Adipose tissue (tissue), 3 donors: ENCODE results near the gene ABHD2. TPM values are rescaled to one million over a fixed set of nuclear protein-coding genes. Genes with fewer than 3 reads are reported as not detected.

ENCODE experiments used
- H3K27ac ChIP-seq: one replicate; pipeline ENCODE4 v1.5.1; 2013; ENCODE audit warnings: low read depth, low read length
- WGBS, 3 donors: extraction: QIAGEN DNeasy Blood & Tissue Kit; methylation state at CpG; one replicate each; pipeline ENCODE4 v1.1.7; 2013; 5-methylcytosine and 5-hydroxymethylcytosine counted together
- polyA plus RNA-seq, 3 donors: library from polyadenylated mRNA; stranded (reverse); fragments of 200-250 nt; gene quantifications; one replicate each; pipeline ENCODE4 v1.2.3, GENCODE V29; 2013
- donor health status: healthy with polysubstance abuse.
- donor health status: Bipolar disorder and iron deficiency.
- donor health status: healthy.

The ABHD2 gene
- polyA plus RNA-seq, 3 donors = 4.7 to 28.5 (median 13.4) TPM

DNA sequence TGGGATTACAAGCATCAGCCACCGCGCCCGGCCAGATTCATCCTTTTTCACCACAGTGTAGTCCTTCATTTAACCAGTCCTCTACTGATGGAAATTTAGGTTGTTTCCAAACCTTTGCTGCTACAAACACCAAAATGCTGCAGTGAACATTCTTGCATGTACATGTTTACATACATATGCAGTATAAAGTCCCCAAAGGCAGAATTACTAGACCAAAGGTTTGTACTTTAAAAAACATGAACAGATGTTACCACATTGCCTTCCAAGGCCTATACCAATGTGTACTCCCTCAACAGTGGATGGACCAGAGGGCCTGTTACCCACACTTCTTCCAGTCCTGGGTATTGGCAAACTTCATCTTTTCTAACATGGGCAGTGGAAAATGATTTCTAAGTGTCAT is 82.1 kb downstream of the ABHD2 start:
- 98 to 99% (median 99%) methylated on average over 3 of the region's 3 CpGs for WGBS, 3 donors
- H3K27ac ChIP-seq = no peak overlapping the region

DNA sequence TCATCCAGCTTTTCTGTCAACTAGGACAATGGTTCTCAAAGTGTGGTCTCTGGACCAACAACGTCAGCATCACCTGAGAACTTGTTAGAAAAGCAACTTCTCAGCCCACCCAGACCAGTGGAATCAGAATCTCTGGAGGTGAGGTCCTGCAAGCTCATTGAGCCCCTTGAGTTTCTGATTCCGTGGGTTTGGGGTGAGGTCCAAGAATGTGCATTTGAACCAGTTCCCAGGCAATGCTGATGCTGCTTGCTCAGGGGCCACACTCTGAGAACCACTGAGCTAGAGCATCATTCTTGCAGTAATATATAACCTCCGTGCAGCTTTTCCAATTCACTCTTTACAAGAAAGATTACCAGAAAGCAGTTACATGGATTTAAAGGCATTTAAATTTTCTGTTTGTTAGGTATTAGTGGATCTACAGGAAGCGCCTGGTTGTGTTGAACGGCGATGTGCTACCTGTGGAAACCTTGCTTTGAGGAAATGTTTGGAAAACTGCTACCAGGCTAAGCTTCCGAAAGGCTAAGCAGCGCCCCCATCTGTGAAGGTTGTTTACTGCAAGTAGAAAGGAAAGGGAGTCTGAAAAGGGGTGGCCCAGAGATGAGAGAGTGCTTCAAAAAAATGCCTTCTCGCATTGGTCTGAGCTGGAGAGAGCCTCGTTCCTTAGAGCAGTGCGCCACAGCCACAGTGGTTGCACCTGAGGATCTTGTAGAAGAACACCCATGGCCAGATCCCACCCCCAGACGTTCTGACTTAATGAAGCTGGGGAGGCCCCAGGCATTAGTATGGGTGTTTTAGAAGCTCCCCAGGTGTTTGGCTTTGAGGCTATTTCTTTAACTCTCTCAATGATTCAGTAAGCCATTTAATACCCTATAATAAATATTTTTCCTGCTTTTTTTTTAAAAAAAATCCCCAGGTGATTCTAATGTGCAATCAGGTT is 83.1 kb downstream of the ABHD2 start:
- 53 to 65% (median 64%) methylated on average over 12 of the region's 12 CpGs for WGBS, 3 donors

DNA sequence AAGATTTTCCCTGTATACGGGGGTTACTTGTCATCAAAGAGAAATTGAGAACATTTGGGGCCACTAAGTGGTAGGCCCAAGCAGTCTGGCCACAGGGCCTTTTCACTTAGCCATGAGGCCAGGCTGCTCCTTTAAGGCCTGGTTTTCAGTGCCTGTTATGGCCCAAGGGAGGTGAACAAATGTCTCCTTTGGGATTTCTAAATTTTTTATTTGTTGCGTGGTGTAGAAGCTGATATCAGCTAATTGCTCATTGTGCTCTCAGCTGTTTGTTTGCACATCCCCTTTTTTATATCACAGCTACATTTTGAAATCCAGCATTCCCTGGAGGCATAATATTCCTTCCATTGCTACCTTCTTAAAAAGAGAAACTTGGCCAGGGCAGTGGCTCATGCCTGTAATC is 84.7 kb downstream of the ABHD2 start:
- WGBS, 3 donors = 33 to 65% (median 38%) methylated on average over 2 of the region's 2 CpGs
- H3K27ac ChIP-seq = no peak overlapping the region

More for the DNA sequence above, 83.1 kb downstream of the ABHD2 start:
- H3K27ac ChIP-seq = no peak overlapping the region

DNA sequence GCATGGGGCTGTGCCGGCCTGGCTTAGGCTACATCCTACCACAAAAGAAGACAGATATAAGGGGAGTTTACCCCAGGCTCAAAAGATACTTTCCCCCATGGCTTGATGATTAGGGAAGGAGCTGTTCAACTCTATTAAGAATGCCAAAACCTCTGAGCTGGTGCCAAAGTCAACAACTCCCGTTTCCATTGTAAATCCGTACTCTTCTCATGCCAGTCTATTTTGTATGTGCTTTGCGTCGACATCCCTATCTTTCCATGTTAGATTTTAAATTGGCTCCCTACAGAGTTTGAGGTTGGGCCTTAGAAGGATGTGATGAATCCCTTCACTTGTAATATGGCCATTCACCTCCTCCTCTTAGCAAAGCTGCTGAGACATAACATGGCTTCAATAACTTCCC is 86.2 kb downstream of the ABHD2 start:
- 46 to 69% (median 56%) methylated on average over 5 of the region's 5 CpGs for WGBS, 3 donors
- no peak overlapping the region for H3K27ac ChIP-seq

DNA sequence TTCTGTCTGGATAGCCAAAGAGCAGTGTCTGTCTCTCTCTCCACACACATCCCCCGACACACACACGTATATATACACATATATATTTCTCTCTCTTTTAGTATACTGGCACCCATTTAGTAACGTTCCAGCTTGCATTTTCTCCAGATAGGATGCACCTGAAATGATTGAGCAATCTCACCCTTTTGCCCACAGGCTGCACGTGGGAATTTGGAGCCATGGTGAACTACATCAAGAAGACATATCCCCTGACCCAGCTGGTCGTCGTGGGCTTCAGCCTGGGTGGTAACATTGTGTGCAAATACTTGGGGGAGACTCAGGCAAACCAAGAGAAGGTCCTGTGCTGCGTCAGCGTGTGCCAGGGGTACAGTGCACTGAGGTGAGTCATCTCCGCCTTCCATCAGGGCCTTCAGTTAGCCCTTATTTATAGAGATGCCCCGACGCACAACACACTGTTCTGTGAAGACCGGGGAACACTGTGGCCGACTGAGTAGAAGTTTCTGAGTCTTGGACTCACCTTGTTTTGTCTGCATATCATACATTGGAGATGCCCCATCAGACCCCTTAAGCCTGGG is 87.4 kb downstream of the ABHD2 start:
- no peak overlapping the region for H3K27ac ChIP-seq
- WGBS, 3 donors = 73 to 80% (median 76%) methylated on average over 13 of the region's 13 CpGs

DNA sequence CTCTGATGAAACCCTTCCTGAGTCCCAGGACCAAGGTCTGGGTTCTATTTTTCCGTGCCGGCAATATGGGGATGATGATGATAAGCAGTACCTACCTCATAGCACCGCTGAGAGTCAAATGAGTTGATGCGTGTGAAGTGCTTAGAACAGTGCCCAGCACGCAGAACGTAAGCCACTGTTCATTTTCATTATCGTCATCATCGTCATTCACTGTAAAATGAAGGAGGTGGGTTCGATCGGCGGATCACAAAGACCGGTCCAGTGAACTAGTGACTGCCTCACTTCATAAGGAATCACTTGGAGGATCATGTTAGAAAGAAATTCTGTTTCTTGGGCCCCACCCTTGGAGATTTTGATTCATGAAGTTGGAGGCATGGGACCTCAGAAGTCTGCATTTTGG is 88.9 kb downstream of the ABHD2 start:
- H3K27ac ChIP-seq = no peak overlapping the region
- 92 to 96% (median 95%) methylated on average over 12 of the region's 12 CpGs for whole genome bisulfite sequencing, 3 donors

DNA sequence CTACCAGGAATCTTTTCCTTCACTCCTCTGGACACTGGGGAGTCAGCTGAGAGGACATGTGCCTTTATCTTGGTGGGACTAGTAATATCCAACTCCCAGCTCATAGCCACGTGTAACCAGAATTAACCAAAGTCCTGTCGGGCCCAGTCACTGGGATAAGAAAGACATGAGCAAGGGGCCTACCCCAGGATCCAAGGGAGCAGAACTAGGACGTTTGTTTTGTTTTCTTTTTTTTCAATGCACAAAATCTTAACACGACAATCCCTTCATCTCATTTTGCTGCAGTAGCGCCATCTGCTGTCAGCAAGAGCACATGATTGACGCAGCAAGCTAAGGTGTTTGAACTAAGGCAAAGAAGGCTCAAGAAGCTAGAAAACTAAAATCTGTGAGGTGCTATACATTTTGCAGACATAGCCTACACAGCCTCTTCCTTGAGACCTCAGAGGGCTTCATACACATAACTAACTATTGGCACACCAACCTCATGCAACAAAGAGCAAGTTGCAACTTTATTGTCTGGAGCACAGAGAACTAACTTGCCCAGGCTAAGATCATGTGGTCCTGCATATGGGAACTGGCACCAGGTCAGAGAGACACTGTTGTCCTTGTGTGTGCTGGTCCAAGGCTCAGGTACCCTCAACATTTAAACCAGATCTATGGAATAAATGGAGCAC is 89.5 kb downstream of the ABHD2 start:
- 10 to 13% (median 10%) methylated on average over 6 of the region's 6 CpGs for WGBS, 3 donors
- no peak overlapping the region for H3K27ac ChIP-seq

DNA sequence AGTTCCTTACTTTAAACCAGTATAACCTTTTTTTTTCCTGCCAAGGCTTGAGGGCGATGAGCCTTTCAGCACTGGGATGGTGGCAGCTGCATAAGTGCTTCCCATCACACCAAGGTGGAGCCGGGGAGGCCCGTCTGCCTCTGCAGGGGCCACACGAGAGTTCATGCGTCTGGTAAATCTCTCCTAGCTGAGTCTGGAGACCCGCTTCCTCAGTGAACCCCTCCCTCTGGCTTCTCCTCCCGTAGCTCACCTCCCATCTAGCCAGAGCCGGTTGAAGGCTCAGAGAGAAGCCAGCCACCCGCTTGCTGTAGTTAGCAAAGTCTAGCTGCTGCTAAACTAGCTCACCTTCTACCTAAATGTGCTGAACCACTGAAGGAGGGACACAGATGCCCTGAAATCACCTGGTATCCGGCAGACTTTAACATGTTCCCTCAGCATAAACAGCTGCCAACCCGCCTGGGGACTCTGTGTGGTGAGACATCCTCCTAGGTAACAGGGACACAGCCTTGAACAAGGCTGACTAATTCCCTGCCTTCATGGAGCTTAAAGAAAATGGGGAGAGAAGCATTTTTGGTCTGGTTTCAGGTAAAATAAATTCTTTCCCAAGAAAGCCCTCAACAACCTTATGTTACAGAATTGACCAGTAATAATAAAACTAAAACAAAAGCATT is 90.2 kb downstream of the ABHD2 start:
- WGBS, 3 donors = 85 to 87% (median 85%) methylated on average over 11 of the region's 11 CpGs

DNA sequence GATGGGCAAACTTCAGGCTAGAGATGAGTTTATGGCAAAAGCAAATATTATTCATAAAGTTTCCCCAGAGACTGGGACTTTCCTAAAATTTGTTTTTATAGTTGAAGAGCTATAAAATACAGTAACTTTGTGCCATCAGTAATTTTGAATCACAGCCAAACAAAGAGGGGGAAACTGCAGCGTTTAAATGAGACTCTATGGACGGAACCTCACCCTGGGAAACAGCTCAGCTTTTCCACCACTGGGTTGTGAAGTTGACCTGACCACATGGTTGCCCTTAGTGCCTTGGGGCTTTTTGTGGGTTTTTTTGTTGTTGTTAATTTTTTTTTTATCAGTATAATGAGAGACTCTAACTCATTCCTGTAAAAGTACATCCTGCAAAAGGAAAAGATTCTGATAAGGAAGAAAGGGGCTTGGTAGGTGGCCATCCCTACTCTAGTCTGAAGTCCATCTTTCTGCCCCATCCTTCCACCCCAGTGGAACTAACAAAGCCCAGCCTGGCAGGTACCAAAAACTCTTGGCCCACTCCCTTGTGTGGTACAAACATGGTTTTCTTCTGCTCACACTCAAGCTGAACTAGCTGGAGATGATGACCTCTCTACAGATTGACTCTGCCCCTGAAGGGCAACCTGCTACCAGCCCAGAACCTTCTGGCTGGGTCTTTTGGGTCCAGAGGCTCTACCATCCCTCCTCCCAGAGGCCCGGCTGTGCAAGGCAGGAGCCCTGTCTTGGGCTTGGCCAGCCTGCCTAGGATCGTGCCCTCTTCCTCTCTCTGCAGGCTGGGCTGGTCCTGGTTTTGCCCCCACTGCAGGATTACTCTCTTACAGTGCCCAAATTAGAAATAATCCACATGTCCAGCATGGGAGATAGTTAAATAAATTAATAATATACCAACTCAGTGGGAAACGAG is 92.0 kb downstream of the ABHD2 start:
- WGBS, 3 donors = 71 to 80% (median 79%) methylated on average over 5 of the region's 5 CpGs
- H3K27ac ChIP-seq = no peak overlapping the region

More for the DNA sequence above, 90.2 kb downstream of the ABHD2 start:
- no peak overlapping the region for H3K27ac ChIP-seq

DNA sequence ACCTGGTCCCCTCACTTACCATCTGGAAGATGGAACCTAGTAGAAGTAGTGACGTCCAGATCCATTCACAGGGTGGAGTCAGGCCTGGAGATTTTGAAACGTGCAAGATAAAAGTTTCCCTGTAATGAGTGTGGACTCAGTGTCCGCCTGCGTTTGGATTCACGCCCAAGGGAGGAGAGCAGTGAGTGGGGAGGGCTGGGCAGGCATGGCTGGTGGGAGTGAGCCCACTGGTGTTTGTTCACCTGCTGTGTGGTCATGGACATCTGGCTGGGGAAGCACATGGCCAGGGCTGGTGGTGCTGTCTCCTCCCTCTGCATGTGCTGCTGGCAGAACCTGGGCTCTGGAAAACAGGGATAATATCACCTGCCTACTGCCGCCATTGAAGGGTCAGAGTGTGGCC is 96.1 kb downstream of the ABHD2 start:
- WGBS, 3 donors = 41 to 78% (median 64%) methylated on average over 6 of the region's 6 CpGs
- H3K27ac ChIP-seq = no peak overlapping the region

DNA sequence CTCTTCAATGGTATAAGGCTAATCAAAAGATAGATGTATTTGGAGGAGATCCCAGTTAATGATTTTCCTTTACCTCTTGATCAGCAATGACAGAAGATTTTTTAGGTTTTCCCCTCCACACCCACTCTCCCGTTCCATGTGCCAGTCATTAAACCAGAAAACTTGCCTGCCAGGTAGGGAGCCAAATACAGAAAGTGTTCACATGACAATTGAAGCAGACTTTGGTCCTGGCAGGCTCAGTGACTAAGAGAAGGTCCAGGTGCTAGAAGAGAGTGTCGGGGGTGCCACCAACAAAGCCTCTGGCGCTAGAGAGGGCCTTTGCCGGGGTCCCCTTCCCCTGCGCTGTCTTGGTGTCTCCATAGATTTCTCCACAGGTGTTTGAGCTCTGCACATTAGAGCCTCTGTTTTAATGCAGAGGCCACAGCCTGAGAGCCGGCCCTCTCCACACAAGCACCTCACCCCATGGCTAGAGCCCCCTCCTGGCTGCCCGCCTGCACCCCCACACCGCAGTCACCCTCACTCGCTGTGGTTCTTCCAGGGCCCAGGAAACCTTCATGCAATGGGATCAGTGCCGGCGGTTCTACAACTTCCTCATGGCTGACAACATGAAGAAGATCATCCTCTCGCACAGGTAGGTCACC is 96.8 kb downstream of the ABHD2 start:
- 82 to 95% (median 94%) methylated on average over 12 of the region's 12 CpGs for WGBS, 3 donors
- H3K27ac ChIP-seq = no peak overlapping the region

DNA sequence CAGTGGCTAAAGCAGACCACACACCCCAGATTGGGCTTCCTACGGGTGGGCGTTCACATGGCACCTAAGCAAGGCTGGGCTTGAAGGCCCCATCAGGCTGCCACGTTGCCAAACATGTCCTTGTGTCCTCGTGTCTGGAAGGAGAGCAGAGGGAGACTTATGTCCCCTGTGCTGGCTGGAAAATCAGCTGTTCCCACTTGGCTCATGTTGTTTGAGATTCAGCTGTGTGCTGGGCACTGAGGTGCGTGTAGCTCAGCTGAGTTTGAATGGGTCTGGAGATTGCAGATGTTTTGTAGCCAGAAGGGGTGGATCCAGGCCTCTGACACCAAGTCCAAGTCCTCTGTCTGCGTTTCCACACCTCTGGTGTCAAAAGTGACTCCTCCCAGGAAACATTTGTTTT is 98.5 kb downstream of the ABHD2 start:
- whole genome bisulfite sequencing, 3 donors = 66 to 81% (median 80%) methylated on average over 6 of the region's 6 CpGs
- no peak overlapping the region for H3K27ac ChIP-seq

DNA sequence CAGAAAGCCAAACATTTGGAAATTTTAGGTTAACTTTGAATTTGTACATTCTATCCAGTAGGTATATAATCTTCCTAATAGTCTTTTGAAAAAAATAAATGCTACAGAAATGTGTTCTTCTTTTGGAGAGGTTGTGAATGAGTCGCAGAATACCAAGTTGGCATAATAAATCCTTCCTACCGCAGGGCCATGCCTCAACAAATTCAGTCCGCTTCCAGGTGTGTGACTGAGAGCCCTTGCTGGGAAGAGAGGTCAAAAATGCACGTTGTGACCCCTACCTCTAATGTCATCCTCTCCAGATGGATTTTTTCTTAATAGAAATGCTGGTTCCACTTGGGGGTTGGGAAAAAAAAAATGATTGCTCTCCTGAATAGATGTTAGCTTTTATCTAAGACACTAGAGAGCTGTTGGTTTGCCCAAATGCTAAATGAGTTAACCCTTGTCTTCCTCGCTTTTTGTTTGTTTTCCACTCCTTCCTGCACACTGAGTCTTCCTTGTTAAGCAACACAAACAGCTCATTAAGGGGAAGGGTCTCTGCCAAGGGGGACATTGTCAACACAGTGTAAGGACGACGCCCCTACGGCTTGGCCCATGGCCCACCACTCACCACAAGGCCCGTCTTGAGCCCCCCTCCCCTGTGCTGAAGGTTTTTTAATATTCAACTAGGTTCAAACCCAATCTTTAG is 99.2 kb downstream of the ABHD2 start:
- 81 to 86% (median 85%) methylated on average over 9 of the region's 9 CpGs for WGBS, 3 donors
- H3K27ac ChIP-seq = no peak overlapping the region

DNA sequence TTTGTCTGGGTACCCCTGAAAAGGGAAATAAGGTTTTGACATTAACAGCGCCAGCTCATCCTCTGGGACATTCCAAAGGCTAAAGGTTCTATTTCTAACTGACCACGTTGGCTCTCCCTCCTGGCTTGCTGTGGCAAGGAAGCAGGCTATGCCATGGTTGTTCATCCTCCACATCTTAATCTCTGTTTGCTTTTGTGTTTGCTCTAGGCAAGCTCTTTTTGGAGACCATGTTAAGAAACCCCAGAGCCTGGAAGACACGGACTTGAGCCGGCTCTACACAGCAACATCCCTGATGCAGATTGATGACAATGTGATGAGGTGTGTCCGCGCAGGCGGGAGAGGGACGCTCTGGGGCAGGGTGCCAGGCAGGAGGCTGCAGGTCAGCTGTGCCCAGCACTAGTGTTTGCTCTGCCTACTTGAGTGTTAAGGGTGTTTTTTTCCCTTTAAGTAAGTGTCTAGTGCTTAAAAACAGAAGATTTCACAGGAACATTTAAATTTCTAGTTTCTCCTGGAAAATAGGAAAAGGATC is 99.8 kb downstream of the ABHD2 start:
- WGBS, 3 donors = 81 to 96% (median 93%) methylated on average over 8 of the region's 8 CpGs
- H3K27ac ChIP-seq = no peak overlapping the region

DNA sequence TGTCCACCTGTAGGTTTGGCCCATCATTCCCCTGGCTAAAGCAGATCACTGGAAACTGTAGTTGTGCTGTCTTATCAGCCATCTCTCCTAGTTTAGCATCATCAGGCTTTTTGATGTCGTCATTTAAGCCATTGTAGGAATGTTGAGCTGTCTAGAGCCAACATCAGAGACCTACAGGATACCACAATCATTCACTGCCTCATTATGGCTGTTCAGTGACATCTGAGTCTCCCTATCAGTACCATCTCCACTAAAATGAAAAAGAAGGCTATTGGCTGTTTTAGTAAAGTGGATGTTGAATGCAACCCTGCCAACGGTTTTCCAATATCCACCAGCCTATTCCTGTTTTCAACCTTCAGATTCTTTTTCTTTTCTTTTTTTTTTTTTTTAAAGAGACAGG is 103.9 kb downstream of the ABHD2 start:
- WGBS, 3 donors = 61 to 66% (median 66%) methylated on average over 2 of the region's 2 CpGs
- no peak overlapping the region for H3K27ac ChIP-seq

DNA sequence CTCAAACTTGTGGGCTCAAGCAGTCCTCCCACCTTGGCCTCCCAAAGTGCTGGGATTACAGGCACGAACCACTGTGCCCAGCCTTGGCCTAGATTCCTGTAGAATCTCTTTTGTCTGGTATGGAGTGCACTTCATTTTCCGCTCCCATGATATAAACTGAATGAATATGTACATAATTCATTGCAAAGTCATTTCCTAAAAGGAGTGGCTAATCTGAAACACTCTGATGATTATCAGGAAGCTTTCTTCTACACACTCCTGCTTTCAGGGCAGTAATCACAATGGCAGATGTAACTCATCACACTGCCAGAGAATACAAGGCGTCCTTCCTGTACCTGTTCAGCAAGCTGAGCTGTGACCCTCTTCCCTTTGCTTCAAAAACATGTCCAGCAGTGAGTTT is 104.5 kb downstream of the ABHD2 start:
- WGBS, 3 donors = 90 to 91% (median 91%) methylated on average over 3 of the region's 3 CpGs
- no peak overlapping the region for H3K27ac ChIP-seq

DNA sequence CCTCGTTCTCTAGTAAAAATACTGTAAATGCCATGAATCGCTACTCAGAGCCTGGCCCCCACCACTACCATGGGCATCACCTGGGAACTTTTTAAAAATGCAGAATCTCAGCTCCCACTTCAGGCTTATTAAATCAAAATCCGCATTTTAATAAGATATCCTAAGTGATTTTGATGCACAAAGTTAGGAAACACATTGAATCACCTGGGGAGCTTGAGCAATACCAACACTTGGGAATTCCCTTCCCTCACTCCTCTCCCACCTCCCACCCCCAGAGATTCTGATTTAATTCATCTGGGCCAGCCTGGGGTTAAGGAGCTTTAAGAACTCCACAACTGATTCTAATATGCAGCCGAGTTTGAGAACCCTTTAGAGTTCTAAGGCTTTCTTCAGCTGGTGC is 106.4 kb downstream of the ABHD2 start:
- 93 to 96% (median 93%) methylated on average over 4 of the region's 4 CpGs for WGBS, 3 donors
- no peak overlapping the region for H3K27ac ChIP-seq
